Islet precursor cell (in vitro differentiated cells): Measurements from ENCODE around the gene ZNF107.
"Not testable (repeated sequence)": the region's sequence is repeated elsewhere in the genome, so short reads cannot be mapped to it uniquely, and the experiment has no call there.

Source experiments
- DNase-seq: peaks from one replicate; pipeline ENCODE4 v3.0.0-alpha.2; 2018

Gene ZNF107

GRCh38 chr7:64651203-64651602 is 14.7 kb upstream of the ZNF107 start:
- DNase-seq = no peak

DNA sequence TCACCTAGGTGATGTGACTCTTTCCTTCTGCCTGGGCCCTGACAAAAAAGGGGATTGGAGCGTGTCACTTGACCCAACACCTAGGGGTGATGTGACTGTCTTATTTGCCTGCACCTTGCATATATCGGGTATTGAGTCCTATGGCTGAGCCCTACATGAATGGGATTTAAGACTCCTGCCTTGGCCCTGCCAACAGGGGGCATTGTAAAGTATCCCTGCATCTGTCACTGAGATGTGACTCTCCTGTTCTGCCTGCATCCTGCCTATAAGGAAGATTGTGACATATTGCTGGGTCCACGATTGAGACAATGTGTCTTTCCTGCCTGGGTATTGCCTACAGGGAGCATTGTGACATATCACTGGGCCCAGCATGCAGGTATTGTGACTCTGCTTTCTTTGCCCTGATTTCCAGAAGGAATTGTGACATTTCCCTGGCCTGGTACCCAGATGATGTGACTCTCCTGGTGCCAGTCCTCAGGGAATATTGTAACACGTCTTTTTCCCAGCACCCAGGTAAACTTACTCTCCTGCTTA is 14.2 kb upstream of the ZNF107 start:
- no peak for DNase-seq

GRCh38 chr7:64653721-64654401 is 12.1 kb upstream of the ZNF107 start:
- DNase-seq = no peak

- no peak for DNase-seq
These were observed 11.0 kb upstream of the ZNF107 start for GRCh38 chr7:64654796-64655548.

GRCh38 chr7:64655811-64656210 is 10.1 kb upstream of the ZNF107 start:
- DNase-seq = no peak

- DNase-seq = no peak
These were observed 9.4 kb upstream of the ZNF107 start for GRCh38 chr7:64656489-64656888.

DNA sequence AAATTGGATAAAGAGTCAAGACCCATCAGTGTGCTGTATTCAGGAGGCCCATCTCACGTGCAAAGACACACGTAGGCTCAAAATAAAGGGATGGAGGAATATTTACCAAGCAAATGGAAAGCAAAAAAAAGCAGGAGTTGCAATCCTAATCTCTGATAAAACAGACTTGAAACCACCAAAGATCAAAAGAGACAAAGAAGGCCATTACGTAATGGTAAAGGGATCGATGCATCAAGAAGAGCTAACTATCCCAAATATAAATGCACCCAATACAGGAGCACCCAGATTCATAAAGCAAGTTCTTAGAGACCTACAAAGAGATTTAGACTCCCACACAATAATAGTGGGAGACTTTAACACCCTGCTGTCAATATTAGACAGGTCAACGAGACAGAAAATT is 3.8 kb upstream of the ZNF107 start:
- DNase-seq = not testable (repeated sequence)

DNA sequence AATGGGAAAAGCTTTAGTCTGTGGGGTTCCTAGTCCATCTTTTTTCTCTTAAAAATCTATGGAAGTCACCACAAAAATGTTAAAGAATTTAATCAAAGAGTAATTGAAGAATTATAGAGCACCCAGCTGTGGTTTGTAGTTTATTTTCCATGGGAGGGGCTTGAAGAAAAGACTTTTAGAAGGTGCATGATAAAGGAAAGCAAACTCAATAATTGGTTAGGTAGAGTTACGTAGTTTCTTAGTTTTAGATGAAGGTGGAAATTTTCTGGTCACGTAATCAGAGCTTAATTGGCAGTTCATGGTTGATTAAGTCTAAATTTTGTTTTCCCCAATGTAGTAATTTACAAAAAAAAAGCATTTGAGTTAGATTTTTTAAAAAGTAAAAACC is 724 bp downstream of the ZNF107 start:
- DNase-seq = no peak

GRCh38 chr7:64667311-64667710 is 1.4 kb downstream of the ZNF107 start:
- DNase-seq = no peak

- DNase-seq = no peak
These were observed 6.5 kb downstream of the ZNF107 start for GRCh38 chr7:64672414-64672813.

DNA sequence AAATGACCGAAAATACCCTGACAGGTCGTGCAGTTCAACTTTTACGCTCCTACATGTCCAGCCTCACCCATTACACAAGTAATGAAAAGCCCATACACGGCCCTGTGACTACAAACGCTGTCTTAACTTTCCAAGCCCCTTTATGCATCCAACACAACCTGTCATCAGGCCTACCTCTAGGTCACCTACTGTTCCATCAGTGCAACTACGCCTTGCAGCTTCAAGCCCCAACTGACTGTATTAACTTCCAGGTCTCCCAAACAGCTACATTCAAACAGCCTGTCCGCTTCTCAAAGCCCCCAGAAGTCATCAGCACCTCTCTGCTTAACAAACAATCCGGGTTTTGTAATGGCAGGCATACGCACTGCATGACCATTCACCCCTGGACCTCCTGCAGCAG is 19.2 kb downstream of the ZNF107 start:
- DNase-seq = no peak

GRCh38 chr7:64685741-64686140 is 19.8 kb downstream of the ZNF107 start:
- no peak for DNase-seq

GRCh38 chr7:64686493-64687184 is 20.7 kb downstream of the ZNF107 start:
- no peak for DNase-seq

DNA sequence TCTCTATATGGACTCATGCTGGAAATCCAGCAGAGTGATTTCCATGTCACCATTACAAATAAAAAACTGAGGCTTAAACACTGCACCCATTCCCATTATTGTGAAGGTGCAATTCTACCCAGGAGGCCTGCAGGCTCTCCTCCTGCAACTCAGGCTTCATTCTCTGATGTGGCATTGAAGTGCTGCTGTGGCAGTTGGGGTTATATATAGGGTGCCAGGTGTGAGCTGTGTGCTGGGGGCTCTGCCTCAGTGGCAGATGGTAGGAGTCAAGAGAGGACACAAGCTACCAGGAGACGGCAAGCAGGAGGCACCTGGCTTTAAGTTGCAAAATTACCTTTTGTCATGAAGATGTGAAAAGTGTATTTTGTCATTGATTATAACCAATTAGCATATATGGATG is 21.3 kb downstream of the ZNF107 start:
- DNase-seq = no peak

DNA sequence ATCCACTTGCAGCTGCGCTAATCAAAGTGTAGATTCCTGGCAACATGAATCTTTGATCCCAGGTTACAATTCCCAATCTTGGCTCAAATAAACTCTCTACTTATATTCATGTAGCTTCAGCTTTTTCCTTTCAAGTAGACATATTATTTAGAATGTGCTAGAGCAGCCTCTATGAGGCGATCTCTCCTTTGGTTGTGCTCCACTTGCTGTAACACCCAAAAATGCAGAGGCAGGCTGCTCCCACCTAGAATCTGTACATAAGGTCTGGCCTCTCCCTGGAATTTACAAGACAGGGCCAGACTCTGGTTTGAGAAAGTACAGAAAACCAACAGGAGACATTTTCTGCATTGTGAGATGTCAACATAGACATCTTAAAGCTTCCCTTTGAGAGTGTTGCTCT is 23.1 kb downstream of the ZNF107 start:
- no peak for DNase-seq

DNA sequence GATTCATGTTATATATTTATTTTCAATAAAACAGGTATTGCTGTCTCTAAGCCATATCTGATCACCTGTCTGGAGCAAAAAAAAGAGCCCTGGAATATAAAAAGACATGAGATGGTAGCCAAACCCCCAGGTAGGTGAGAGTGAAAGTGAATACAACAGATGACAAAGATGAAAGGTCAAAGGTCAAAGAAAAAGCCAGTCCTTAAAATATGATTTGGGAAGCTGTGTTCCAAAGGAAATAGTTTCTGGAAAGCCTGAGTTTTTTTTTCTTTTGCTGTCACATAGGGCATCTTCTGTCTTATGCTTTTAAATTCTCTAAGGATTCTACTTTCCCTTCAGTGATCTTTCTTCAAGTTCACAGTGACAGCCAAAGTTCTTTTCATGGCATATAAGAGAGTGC is 25.9 kb downstream of the ZNF107 start:
- no peak for DNase-seq

DNA sequence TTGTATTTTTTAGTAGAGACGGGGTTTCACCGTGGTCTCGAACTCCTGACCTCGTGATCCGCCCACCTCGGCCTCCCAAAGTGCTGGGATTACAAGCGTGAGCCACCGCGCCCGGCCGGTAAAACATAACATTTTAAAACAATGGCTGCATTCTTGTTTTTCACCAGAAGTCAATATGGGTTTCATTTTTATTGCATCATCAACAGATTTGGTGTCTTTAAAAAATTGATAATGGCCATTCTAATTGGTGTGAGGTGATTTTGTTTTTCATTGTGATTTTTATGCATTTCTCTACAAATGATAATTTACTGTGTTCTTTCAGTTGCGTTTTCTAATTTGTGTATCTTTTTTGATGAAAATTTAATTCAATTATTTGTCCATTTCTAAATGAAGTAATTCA is 31.9 kb downstream of the ZNF107 start:
- not testable (repeated sequence) for DNase-seq

DNA sequence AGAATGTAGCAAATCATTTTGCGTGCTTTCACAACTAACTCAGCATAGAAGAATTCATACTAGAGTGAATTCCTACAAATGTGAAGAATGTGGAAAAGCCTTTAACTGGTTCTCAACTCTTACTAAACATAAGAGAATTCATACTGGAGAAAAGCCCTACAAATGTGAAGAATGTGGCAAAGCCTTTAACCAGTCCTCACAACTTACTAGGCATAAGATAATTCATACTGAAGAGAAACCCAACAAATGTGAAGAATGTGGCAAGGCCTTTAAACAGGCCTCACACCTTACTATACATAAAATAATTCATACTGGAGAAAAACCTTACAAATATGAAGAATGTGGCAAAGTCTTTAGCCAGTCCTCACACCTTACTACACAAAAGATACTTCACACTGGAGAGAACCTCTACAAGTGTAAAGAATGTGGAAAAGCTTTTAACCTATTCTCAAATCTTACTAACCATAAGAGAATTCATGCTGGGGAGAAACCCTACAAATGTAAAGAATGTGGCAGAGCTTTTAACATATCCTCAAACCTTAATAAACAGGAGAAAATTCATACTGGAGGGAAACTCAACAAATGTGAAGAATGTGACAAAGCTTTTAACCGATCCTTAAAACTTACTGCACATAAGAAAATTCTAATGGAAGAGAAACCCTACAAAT is 40.8 kb downstream of the ZNF107 start:
- no peak for DNase-seq

GRCh38 chr7:64717896-64718295 is 52.0 kb downstream of the ZNF107 start:
- DNase-seq = not testable (repeated sequence)

DNA sequence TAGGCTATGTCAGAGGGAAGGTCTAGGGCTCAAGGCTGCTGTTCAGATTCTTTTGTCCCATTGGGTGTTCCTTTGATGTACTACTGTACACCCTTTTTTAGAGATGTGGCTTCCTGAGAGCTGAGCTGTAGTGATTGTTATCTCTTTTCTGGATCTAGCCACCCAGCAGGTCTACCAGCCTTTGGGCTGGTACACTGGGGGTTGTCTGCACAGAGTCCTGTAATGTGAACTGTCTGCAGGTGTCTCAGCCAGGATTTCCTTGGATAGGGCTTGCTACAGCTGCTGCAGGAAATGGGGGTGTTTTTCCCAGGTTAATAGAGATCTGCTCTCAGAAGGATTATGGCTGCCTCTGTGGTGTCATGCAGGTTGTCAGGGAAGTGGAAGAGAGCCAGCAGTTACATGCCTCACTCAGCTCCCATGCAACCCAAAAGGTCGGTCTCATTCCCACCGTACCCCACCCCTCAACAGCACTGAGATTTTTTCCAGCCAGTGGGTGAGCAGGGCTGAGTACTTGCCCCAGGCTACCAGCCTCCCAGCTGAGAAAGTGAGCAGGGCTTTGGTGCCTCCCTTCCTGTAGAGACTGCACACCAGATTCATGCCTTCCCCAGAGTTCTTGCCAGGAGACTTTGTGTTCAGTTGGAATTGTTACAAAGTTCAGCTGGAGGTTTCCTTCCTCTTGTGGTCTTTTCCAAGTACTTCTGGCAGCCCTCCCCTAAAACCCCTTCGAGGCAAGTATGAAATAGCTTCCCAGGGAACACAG is 63.3 kb downstream of the ZNF107 start:
- no peak for DNase-seq

DNA sequence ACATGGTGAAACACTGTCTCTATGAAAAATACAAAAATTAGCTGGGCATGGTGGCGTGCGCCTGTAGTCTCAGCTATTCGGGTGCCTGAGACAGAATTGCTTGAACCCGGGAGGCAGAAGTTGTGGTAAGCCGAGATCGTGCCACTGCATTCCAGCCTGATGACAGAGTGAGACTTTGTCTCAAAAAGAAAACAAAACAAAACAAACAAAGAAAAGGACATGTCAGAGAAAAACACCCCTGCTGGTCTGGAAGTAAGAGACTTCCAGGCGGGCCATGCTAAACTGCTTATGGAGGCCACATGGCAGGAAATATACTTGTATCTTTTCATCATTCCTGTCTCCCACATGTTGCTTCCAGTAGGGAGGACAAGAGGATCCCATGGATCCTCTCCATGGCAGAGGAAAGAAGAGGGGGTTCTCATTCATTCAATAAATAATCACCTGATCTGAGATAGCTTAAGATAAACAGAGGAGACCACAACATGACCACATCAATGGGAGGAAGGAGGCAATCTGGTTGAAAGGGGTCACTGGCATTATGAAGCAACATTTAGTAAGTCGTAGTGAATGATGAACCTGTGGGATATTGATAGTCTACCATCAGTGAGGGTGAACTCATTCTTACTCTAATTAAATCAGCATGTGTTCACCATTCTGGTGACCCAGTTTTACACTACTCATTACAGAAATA is 67.8 kb downstream of the ZNF107 start:
- DNase-seq = no peak

DNA sequence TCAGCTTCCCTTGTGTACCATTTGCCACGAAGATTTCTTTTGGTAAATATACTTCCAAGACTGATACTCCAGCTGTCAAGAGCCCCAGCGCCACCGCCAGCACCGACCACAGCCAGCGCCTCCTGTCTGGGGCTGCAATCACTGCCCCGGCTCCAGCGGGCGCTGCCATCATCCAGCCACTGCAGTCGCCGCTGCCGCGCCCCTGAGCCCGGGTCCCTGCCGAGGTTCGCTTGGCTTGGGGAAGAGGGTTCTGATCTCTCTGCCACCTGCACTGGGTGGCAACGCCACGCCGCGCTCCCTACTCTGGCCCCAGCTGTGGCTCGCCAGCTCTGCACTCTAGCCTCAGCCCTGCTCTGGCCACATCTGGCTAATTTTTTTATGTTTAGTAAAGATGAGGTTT is 70.6 kb downstream of the ZNF107 start:
- no peak for DNase-seq
